Measurements from ENCODE around the gene TRAPPC4. TPM values are rescaled to one million over a fixed set of nuclear protein-coding genes. Genes with fewer than 3 reads are reported as not detected.

The TRAPPC4 gene
- total and polyA plus RNA-seq, 11 donors: 21.5 to 74.8 (median 44.4) TPM

DNA sequence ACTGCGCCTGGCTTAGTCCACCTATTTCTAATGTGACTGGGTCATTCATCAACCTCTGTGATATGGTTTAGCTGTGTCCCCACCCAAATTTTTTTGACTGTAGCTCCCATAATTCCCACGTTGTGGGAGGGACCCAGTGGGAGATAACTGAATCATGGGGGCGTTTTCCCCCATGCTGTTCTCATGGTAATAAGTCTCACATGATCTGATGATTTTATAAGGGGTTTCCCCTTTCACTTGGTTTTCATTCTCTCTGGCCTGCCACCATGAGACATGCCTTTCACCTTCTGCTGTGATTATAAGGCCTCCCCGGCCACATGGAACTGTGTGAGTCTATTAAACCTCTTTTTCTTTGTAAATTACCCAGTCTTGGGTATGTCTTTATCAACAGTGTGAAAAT, 11.9 kb upstream of the TRAPPC4 start:
- peaks cover 0 to 97% (median 86%) of the 10 kb centered on the region in 9 donors for H3K36me3 ChIP-seq
- 86 to 89% (median 86%) methylated on average over 4 of the region's 4 CpGs for WGBS, 4 donors
- no peak for DNase-seq
- H3K4me3 ChIP-seq: no peak overlapping the region
- no peaks in the 10 kb centered on the region for H3K27me3 ChIP-seq
- no peaks in the 10 kb centered on the region for H3K9me3 ChIP-seq
- ATAC-seq: no peak
- TF ChIP-seq POLR2A (IDR thresholded peaks at IDR 0.05) (no peak), CTCF (IDR thresholded peaks at IDR 0.05) (no peak)
- no peak overlapping the region for H3K27ac ChIP-seq
- peaks cover 0 to 9% (median 0%) of the 10 kb centered on the region in 12 donors for H3K4me1 ChIP-seq
- intact Hi-C loops (cut with DNase I): no loop called here

DNA sequence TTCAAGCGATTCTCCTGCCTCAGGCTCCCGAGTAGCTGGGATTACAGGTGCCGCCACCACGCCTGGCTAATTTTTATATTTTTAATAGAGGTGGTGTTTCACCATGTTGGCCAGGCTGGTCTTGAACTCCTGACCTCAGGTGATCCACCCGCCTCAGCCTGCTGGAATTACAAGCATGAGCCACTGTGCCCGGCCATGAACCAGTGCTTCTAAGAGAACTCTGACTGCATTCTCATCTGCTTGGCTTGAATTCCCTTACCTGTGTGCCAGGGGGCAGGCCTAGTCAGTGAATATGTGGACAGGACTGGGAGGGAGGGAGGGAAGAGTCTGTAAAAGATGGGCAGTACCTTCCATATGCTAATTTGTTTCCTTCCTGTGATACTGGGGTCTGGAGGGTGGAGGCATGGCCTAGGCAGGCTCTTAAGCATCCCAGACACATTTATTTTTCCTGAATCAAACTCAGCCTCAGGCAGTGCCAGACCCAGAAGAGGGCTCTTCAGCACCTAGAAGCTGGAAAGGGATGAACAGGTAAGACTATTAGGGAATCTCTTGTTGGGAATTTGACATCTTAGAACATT, 7.0 kb upstream of the TRAPPC4 start:
- Histone ChIP-seq H3K4me1 (peaks cover 0 to 21% (median 8%) of the 10 kb centered on the region in 12 donors), H3K9me3 (no peaks in the 10 kb centered on the region), H3K27me3 (no peaks in the 10 kb centered on the region), H3K4me3 (no peak overlapping the region), H3K27ac (no peak overlapping the region), H3K36me3 (peaks cover 0 to 99% (median 94%) of the 10 kb centered on the region in 9 donors)
- no peak for DNase-seq
- 77 to 96% (median 89%) methylated on average over 4 to 6 of the region's 6 CpGs for whole genome bisulfite sequencing, 4 donors
- TF ChIP-seq POLR2A (IDR thresholded peaks at IDR 0.05) (no peak), CTCF (IDR thresholded peaks at IDR 0.05) (no peak)
- intact Hi-C loops (cut with DNase I): no loop called here
- ATAC-seq: peak in 1 of 4 donors; percentile 18

DNA sequence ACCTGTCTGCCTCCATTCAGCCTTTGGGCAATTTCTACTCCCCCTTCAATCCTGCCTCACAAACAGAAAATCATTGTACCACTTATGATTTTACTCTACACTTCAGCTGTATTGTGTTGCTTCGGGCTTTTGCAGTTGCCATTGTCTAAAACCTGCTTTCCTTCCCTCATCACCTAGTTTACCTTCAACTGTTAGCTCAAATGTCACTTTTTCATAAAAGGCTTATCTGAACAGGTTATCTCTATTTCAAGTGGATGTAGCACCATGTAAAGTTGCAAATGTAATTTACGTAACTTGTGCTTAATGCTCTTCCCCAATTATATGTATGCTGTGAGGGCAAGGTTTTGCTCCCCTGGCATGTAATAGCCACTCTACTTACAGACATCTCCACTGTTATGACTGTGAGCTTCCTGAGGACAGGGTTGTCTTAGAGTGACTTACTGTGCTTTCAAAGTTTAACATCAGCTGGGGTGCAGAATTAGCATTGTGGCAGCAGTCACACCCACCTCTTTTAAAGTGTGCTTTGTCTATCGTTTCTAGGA, 5.9 kb upstream of the TRAPPC4 start:
- 77 to 83% (median 80%) methylated on average over 3 of the region's 3 CpGs for WGBS, 4 donors
- Histone ChIP-seq H3K4me1 (peaks cover 0 to 25% (median 18%) of the 10 kb centered on the region in 12 donors), H3K27ac (no peak overlapping the region), H3K27me3 (no peaks in the 10 kb centered on the region), H3K36me3 (peaks cover 0 to 95% (median 88%) of the 10 kb centered on the region in 9 donors), H3K9me3 (no peaks in the 10 kb centered on the region), H3K4me3 (no peak overlapping the region)
- ATAC-seq: no peak
- no peak for TF ChIP-seq CTCF (IDR thresholded peaks at IDR 0.05)
- no peak for TF ChIP-seq POLR2A (IDR thresholded peaks at IDR 0.05)
- DNase-seq: no peak
- intact Hi-C loops (cut with DNase I): no loop called here

GRCh38 chr11:119014209-119014924, 4.2 kb upstream of the TRAPPC4 start:
- Histone ChIP-seq H3K9me3 (no peaks in the 10 kb centered on the region), H3K4me1 (peaks cover 1 to 28% (median 19%) of the 10 kb centered on the region in 12 donors), H3K27ac (no peak overlapping the region), H3K27me3 (no peaks in the 10 kb centered on the region), H3K4me3 (no peak overlapping the region), H3K36me3 (peaks cover 0 to 78% (median 71%) of the 10 kb centered on the region in 9 donors)
- ATAC-seq (no peak), DNase-seq (no peak)
- 93 to 96% (median 94%) methylated on average over 17 of the region's 17 CpGs for WGBS, 4 donors
- TF ChIP-seq CTCF (IDR thresholded peaks at IDR 0.05) (no peak), POLR2A (IDR thresholded peaks at IDR 0.05) (no peak)
- intact Hi-C loops (cut with DNase I): no loop called here
